D721Med (cell line): ENCODE results near the gene SNAPC4.

ENCODE experiments used
- DNase-seq: peaks from one replicate; pipeline ENCODE4 v3.0.0; 2011; ENCODE audit warnings: low spot score; ENCODE audit not compliant: insufficient read length
- FAIRE-seq: peaks from 2 replicates; lab custom pipeline; 2011; peaks lifted over from hg19 to GRCh38; lab: Jason Lieb, UNC
- CTCF ChIP-seq: IDR thresholded peaks from 2 replicates; pipeline ENCODE4 v1.5.1; 2012; ENCODE audit warnings: mild to moderate bottlenecking, control low read depth; ENCODE audit not compliant: insufficient read depth; ENCODE audit errors: missing control alignments

SNAPC4 gene

GRCh38 chr9:136437839-136438547, 38.0 kb upstream of the SNAPC4 start:
- FAIRE-seq = no peak
- DNase-seq = no peak
- TF ChIP-seq CTCF = no peak

GRCh38 chr9:136437430-136437829, 37.5 kb upstream of the SNAPC4 start:
- no peak for TF ChIP-seq CTCF
- FAIRE-seq (no peak), DNase-seq (no peak)

- TF ChIP-seq CTCF = no peak
- DNase-seq = no peak
- FAIRE-seq = no peak
Measured at GRCh38 chr9:136436055-136436634, 36.2 kb upstream of the SNAPC4 start.

GRCh38 chr9:136434580-136435169, 34.7 kb upstream of the SNAPC4 start:
- FAIRE-seq (no peak), DNase-seq (no peak)
- TF ChIP-seq CTCF = no peak

- FAIRE-seq (no peak), DNase-seq (no peak)
Measured at GRCh38 chr9:136433849-136434579, 34.0 kb upstream of the SNAPC4 start.

GRCh38 chr9:136433043-136433715, 33.2 kb upstream of the SNAPC4 start:
- TF ChIP-seq CTCF = no peak
- no peak for FAIRE-seq
- DNase-seq = no peak

More at GRCh38 chr9:136433849-136434579, 34.0 kb upstream of the SNAPC4 start:
- TF ChIP-seq CTCF = no peak
